Panc1 (cell line): ENCODE data around the gene PGAM5. TPM values are rescaled to one million over a fixed set of nuclear protein-coding genes. Genes with fewer than 3 reads are reported as not detected.

Experiments
- ATAC-seq: fragments of 200-7000 bp; cut with Tn5 transposase; 2 replicates; pipeline ENCODE4 v1.9.1; 2020; ENCODE audit warnings: mild to moderate bottlenecking, moderate library complexity
- BruUV-seq: library from RNA; stranded (reverse); fragments of 400-500 nt; replicated peaks from 2 replicates; lab custom pipeline; 2021; lab: Mats Ljungman, UMichigan
- CTCF ChIA-PET: fragments of 300-600 bp; sonication (Branson Sonifier 250); formaldehyde crosslinking; loops from one replicate; lab custom pipeline; 2022; ENCODE audit warnings: antibody characterized with exemption; lab: Charles Lee
- POLR2A ChIA-PET: fragments of 300-600 bp; sonication (Branson Sonifier 250); formaldehyde crosslinking; loops from one replicate; lab custom pipeline; 2022; ENCODE audit warnings: antibody characterized with exemption; lab: Charles Lee
- DNase-seq: peaks from one replicate; pipeline ENCODE4 v3.0.0-alpha.2; 2010; ENCODE audit warnings: low read depth, low spot score
- H3K27ac ChIP-seq: 2 replicates; pipeline ENCODE4 v1.5.1; 2011; ENCODE audit warnings: mild to moderate bottlenecking, low read length, inconsistent platforms
- H3K27me3 ChIP-seq: fragments of 200-500 bp; sonication (Bioruptor generic); 2 replicates; pipeline ENCODE4 v1.6.0; 2014; ENCODE audit warnings: low read length, inconsistent platforms; ENCODE audit not compliant: control insufficient read depth, insufficient read depth
- H3K36me3 ChIP-seq: fragments of 200-500 bp; sonication (Bioruptor generic); 2 replicates; pipeline ENCODE4 v1.5.1; 2014; ENCODE audit warnings: inconsistent platforms, mild to moderate bottlenecking, low read length, moderate library complexity; ENCODE audit not compliant: control insufficient read depth, insufficient read depth
- H3K4me1 ChIP-seq: 2 replicates; pipeline ENCODE4 v1.5.1; 2011; ENCODE audit warnings: inconsistent platforms, mild to moderate bottlenecking, low read length, moderate library complexity; ENCODE audit not compliant: control insufficient read depth, insufficient read depth
- H3K4me3 ChIP-seq, 2 experiments: 2 replicates each; pipeline ENCODE4 v1.5.1; 2011 to 2012; ENCODE audit warnings: low read depth in 2 of 2, low read length in 2 of 2, mild to moderate bottlenecking in 2 of 2, inconsistent platforms in 1 of 2, moderate library complexity in 1 of 2
- H3K9me3 ChIP-seq: fragments of 200-500 bp; sonication (Bioruptor generic); 2 replicates; pipeline ENCODE4 v1.5.1; 2014; ENCODE audit warnings: low read depth, mild to moderate bottlenecking, inconsistent platforms, low read length, moderate library complexity; ENCODE audit not compliant: control insufficient read depth, insufficient read depth
- POLR2AphosphoS5 ChIP-seq: IDR thresholded peaks from 2 replicates; pipeline ENCODE4 v1.6.1; 2012; ENCODE audit warnings: mild to moderate bottlenecking, low read depth, low read length, moderate library complexity
- SIN3A ChIP-seq: IDR thresholded peaks from 2 replicates; pipeline ENCODE4 v1.6.1; 2012; ENCODE audit warnings: low read depth, mild to moderate bottlenecking, low read length, moderate library complexity, borderline replicate concordance; ENCODE audit not compliant: insufficient read depth
- TCF7L2 ChIP-seq: IDR thresholded peaks from 2 replicates; pipeline ENCODE4 v1.6.1; 2011; ENCODE audit warnings: mild to moderate bottlenecking, low read depth, low read length, inconsistent platforms
- in situ Hi-C: cut with HindIII; loops from 2 replicates; pipeline ENCODE4 v1.10.0; 2016; ENCODE audit warnings: low sequenced_read_pairs, low pct_unique_long_range_greater_than_20kb
- intact Hi-C: fragments of 100-400 bp; cut with micrococcal nuclease; formaldehyde crosslinking; loops from one replicate; pipeline ENCODE4 v1.10.0; 2022; ENCODE audit not compliant: unreplicated experiment
- total RNA-seq: library from RNA; stranded (reverse); gene quantifications from one replicate; pipeline ENCODE4 v1.2.1, GENCODE V29; 2021; ENCODE audit not compliant: unreplicated experiment
- TF ChIP-seq, protein P1 (sequence below), 2 experiments: IDR thresholded peaks; 2 replicates each; pipeline ENCODE4 v1.6.1; 2011 to 2012; ENCODE audit warnings: low read depth in 2 of 2, control low read depth in 1 of 2, low read length in 1 of 2, mild to moderate bottlenecking in 1 of 2, moderate library complexity in 1 of 2; ENCODE audit not compliant: insufficient read depth in 1 of 2
- TF ChIP-seq, protein P2 (sequence below): fragments of 450-650 bp; IDR thresholded peaks from 2 replicates; pipeline ENCODE4 v1.5.1; 2017; ENCODE audit warnings: mild to moderate bottlenecking

PGAM5 gene
- total RNA-seq, 1 experiment from 2014 or later = 116 TPM

DNA sequence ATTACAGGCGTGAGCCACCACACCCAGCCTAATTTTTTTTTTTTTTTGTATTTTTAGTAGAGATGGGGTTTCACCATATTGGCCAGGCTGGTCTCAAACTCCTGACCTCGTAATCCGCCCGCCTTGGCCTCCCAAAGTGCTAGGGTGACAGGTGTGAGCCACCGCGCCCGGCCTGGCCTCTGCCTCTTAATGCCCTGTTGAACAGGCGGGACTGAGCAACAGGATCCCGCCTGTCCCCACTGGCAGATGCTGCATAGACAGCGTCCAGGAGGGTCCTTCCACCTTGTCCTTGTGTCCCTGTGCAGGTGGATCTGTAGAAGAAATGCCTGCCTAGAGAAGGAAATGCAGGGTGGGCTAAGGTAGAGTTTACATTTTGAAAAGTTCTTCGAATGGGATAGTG is 5.7 kb downstream of the PGAM5 start:
- Histone ChIP-seq H3K36me3 (peaks cover 5% of the 10 kb centered on the region), H3K27ac (no peak overlapping the region), H3K9me3 (no peaks in the 10 kb centered on the region), H3K4me3 (no peak overlapping the region), H3K4me1 (peaks cover 6% of the 10 kb centered on the region), H3K27me3 (no peaks in the 10 kb centered on the region)
- DNase-seq (no peak), ATAC-seq (no peak)
- BruUV-seq = no TSS peak
- in situ Hi-C loops (no loop called here), intact Hi-C loops (no loop called here)
- TF ChIP-seq TCF7L2 = no peak
- TF ChIP-seq, protein P1, sequence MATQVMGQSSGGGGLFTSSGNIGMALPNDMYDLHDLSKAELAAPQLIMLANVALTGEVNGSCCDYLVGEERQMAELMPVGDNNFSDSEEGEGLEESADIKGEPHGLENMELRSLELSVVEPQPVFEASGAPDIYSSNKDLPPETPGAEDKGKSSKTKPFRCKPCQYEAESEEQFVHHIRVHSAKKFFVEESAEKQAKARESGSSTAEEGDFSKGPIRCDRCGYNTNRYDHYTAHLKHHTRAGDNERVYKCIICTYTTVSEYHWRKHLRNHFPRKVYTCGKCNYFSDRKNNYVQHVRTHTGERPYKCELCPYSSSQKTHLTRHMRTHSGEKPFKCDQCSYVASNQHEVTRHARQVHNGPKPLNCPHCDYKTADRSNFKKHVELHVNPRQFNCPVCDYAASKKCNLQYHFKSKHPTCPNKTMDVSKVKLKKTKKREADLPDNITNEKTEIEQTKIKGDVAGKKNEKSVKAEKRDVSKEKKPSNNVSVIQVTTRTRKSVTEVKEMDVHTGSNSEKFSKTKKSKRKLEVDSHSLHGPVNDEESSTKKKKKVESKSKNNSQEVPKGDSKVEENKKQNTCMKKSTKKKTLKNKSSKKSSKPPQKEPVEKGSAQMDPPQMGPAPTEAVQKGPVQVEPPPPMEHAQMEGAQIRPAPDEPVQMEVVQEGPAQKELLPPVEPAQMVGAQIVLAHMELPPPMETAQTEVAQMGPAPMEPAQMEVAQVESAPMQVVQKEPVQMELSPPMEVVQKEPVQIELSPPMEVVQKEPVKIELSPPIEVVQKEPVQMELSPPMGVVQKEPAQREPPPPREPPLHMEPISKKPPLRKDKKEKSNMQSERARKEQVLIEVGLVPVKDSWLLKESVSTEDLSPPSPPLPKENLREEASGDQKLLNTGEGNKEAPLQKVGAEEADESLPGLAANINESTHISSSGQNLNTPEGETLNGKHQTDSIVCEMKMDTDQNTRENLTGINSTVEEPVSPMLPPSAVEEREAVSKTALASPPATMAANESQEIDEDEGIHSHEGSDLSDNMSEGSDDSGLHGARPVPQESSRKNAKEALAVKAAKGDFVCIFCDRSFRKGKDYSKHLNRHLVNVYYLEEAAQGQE (IDR thresholded peaks at IDR 0.05; ENCODE audit: insufficient read depth in 1 of 2, low read depth in 2 of 2, low read length in 1 of 2) = no peak
- TF ChIP-seq, protein P2, sequence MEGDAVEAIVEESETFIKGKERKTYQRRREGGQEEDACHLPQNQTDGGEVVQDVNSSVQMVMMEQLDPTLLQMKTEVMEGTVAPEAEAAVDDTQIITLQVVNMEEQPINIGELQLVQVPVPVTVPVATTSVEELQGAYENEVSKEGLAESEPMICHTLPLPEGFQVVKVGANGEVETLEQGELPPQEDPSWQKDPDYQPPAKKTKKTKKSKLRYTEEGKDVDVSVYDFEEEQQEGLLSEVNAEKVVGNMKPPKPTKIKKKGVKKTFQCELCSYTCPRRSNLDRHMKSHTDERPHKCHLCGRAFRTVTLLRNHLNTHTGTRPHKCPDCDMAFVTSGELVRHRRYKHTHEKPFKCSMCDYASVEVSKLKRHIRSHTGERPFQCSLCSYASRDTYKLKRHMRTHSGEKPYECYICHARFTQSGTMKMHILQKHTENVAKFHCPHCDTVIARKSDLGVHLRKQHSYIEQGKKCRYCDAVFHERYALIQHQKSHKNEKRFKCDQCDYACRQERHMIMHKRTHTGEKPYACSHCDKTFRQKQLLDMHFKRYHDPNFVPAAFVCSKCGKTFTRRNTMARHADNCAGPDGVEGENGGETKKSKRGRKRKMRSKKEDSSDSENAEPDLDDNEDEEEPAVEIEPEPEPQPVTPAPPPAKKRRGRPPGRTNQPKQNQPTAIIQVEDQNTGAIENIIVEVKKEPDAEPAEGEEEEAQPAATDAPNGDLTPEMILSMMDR = no peak
- no peak for TF ChIP-seq SIN3A
- TF ChIP-seq POLR2AphosphoS5 = no peak
- ChIA-PET POLR2A (no interaction called here), CTCF (no interaction called here)

- in situ Hi-C loops (no loop called here), intact Hi-C loops (no loop called here)
- no peak for TF ChIP-seq SIN3A
- TF ChIP-seq, protein P1 (IDR thresholded peaks at IDR 0.05; ENCODE audit: insufficient read depth in 1 of 2, low read depth in 2 of 2, low read length in 1 of 2) = no peak
- TF ChIP-seq, protein P2 = no peak
- TF ChIP-seq POLR2AphosphoS5 = no peak
- no peak for TF ChIP-seq TCF7L2
- no peak for ATAC-seq
- H3K4me1 ChIP-seq = peaks cover 4% of the 10 kb centered on the region
- H3K9me3 ChIP-seq = no peaks in the 10 kb centered on the region
- ChIA-PET POLR2A (no interaction called here), CTCF (no interaction called here)
- no peak overlapping the region for H3K4me3 ChIP-seq
- DNase-seq = no peak
- BruUV-seq = no TSS peak
- peaks cover 5% of the 10 kb centered on the region for H3K36me3 ChIP-seq
- H3K27me3 ChIP-seq = no peaks in the 10 kb centered on the region
- no peak overlapping the region for H3K27ac ChIP-seq
These were observed 6.4 kb downstream of the PGAM5 start for GRCh38 chr12:132717011-132717410.
